HuH-7 (cell line): ENCODE data around the gene ST8SIA6.
"Not testable (repeated sequence)": the region's sequence is repeated elsewhere in the genome, so short reads cannot be mapped to it uniquely, and the experiment has no call there.

Experiments used
- DNase-seq: peaks from one replicate; pipeline ENCODE4 v3.0.0; 2011; ENCODE audit warnings: low spot score

Gene ST8SIA6

GRCh38 chr10:17456032-17456548 lies 1.7 kb upstream of the ST8SIA6 start:
- DNase-seq: no peak

- DNase-seq: peak; percentile 68
These were observed 673 bp upstream of the ST8SIA6 start for GRCh38 chr10:17455015-17455520.

- peak; percentile 73 for DNase-seq
These were observed 863 bp downstream of the ST8SIA6 start for GRCh38 chr10:17453373-17454091.

- peak; percentile 62 for DNase-seq
These were observed 1.4 kb downstream of the ST8SIA6 start for GRCh38 chr10:17453035-17453372.

- DNase-seq: no peak
These were observed 2.1 kb downstream of the ST8SIA6 start for GRCh38 chr10:17452060-17452841.

GRCh38 chr10:17450024-17450423 lies 4.4 kb downstream of the ST8SIA6 start:
- no peak for DNase-seq

GRCh38 chr10:17445400-17445998 lies 8.9 kb downstream of the ST8SIA6 start:
- DNase-seq: no peak

GRCh38 chr10:17444388-17444714 lies 10.0 kb downstream of the ST8SIA6 start:
- DNase-seq: no peak

GRCh38 chr10:17443707-17444387 lies 10.5 kb downstream of the ST8SIA6 start:
- DNase-seq: no peak

GRCh38 chr10:17438583-17438982 lies 15.8 kb downstream of the ST8SIA6 start:
- DNase-seq: no peak

GRCh38 chr10:17436578-17436977 lies 17.8 kb downstream of the ST8SIA6 start:
- not testable (repeated sequence) for DNase-seq

- DNase-seq: no peak
These were observed 18.4 kb downstream of the ST8SIA6 start for GRCh38 chr10:17435953-17436352.

- no peak for DNase-seq
These were observed 19.2 kb downstream of the ST8SIA6 start for GRCh38 chr10:17435187-17435586.

GRCh38 chr10:17432723-17433122 lies 21.7 kb downstream of the ST8SIA6 start:
- DNase-seq: no peak

GRCh38 chr10:17431871-17432311 lies 22.5 kb downstream of the ST8SIA6 start:
- DNase-seq: no peak

- DNase-seq: peak; percentile 46
These were observed 23.6 kb downstream of the ST8SIA6 start for GRCh38 chr10:17430647-17431355.

GRCh38 chr10:17429490-17429889 lies 24.9 kb downstream of the ST8SIA6 start:
- no peak for DNase-seq

GRCh38 chr10:17428351-17429097 lies 25.9 kb downstream of the ST8SIA6 start:
- no peak for DNase-seq

GRCh38 chr10:17427666-17428350 lies 26.6 kb downstream of the ST8SIA6 start:
- no peak for DNase-seq

GRCh38 chr10:17427201-17427600 lies 27.2 kb downstream of the ST8SIA6 start:
- DNase-seq: no peak
